OCI-LY7 (cell line): ENCODE data around the gene TMEM220.

Experiments used
- EZH2phosphoT487 ChIP-seq: fragments of 200-600 bp; sonication (generic); IDR thresholded peaks from 2 replicates; pipeline ENCODE4 v1.6.1; 2018; ENCODE audit warnings: low read depth, borderline replicate concordance, mild to moderate bottlenecking, mixed run types, antibody characterized with exemption, low read length, moderate library complexity, mixed read lengths
- TF ChIP-seq, protein P1 (sequence below): fragments of 200-600 bp; sonication (generic); conservative IDR thresholded peaks from 2 replicates; pipeline ENCODE4 v1.5.1; 2014; ENCODE audit warnings: mild to moderate bottlenecking, antibody characterized with exemption, low read length, moderate library complexity, mixed read lengths

DNA sequence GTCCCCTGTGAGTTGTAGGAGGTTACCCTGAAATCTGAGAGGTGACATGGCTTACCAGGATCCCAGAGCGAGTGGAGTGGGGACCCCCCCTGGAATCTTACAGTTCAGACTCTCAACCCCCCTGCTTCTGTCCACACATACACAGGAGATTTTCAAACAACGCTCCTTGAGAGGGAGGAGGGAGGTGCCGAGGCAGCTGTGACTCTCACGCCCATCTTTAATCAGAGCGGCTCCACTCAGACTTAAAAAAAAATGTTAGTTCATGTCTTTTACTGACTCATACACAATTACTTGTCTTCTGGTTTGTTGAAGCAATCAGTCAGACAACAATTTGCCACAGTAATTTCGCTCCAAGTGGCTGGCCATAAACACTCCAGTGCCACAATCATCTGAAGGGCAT, 15.4 kb upstream of the TMEM220 start:
- TF ChIP-seq, protein P1, sequence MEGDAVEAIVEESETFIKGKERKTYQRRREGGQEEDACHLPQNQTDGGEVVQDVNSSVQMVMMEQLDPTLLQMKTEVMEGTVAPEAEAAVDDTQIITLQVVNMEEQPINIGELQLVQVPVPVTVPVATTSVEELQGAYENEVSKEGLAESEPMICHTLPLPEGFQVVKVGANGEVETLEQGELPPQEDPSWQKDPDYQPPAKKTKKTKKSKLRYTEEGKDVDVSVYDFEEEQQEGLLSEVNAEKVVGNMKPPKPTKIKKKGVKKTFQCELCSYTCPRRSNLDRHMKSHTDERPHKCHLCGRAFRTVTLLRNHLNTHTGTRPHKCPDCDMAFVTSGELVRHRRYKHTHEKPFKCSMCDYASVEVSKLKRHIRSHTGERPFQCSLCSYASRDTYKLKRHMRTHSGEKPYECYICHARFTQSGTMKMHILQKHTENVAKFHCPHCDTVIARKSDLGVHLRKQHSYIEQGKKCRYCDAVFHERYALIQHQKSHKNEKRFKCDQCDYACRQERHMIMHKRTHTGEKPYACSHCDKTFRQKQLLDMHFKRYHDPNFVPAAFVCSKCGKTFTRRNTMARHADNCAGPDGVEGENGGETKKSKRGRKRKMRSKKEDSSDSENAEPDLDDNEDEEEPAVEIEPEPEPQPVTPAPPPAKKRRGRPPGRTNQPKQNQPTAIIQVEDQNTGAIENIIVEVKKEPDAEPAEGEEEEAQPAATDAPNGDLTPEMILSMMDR = no peak
- TF ChIP-seq EZH2phosphoT487 = no peak
